Coronary artery (tissue), 2 donors: ENCODE measurements around the gene LRRC72.

Experiments
- DNase-seq: peaks from one replicate; pipeline ENCODE4 v3.0.0-alpha.2; 2017; ENCODE audit warnings: low spot score
- H3K27ac ChIP-seq, 2 donors: fragments of 200-600 bp; sonication (generic); one replicate each; pipeline ENCODE4 v1.5.1; 2016 to 2019
- H3K4me3 ChIP-seq: fragments of 200-600 bp; sonication (generic); 2 replicates; pipeline ENCODE4 v1.5.1; 2016; ENCODE audit warnings: mild to moderate bottlenecking, moderate library complexity
- TF ChIP-seq, protein P1 (sequence below): fragments of 200-600 bp; sonication (generic); IDR thresholded peaks from one replicate; pipeline ENCODE4 v1.5.1; 2019; ENCODE audit warnings: antibody characterized with exemption

LRRC72 gene

GRCh38 chr7:16559497-16560179 lies 33.0 kb downstream of the LRRC72 start:
- Histone ChIP-seq H3K4me3 (no peak overlapping the region), H3K27ac (no peak overlapping the region)
- no peak for DNase-seq
- TF ChIP-seq, protein P1, sequence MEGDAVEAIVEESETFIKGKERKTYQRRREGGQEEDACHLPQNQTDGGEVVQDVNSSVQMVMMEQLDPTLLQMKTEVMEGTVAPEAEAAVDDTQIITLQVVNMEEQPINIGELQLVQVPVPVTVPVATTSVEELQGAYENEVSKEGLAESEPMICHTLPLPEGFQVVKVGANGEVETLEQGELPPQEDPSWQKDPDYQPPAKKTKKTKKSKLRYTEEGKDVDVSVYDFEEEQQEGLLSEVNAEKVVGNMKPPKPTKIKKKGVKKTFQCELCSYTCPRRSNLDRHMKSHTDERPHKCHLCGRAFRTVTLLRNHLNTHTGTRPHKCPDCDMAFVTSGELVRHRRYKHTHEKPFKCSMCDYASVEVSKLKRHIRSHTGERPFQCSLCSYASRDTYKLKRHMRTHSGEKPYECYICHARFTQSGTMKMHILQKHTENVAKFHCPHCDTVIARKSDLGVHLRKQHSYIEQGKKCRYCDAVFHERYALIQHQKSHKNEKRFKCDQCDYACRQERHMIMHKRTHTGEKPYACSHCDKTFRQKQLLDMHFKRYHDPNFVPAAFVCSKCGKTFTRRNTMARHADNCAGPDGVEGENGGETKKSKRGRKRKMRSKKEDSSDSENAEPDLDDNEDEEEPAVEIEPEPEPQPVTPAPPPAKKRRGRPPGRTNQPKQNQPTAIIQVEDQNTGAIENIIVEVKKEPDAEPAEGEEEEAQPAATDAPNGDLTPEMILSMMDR, result no peak

- H3K27ac ChIP-seq, result no peak overlapping the region
- no peak overlapping the region for H3K4me3 ChIP-seq
- DNase-seq, result no peak
- TF ChIP-seq, protein P1, result no peak
Measured at GRCh38 chr7:16561943-16562342, 35.3 kb downstream of the LRRC72 start.

DNA sequence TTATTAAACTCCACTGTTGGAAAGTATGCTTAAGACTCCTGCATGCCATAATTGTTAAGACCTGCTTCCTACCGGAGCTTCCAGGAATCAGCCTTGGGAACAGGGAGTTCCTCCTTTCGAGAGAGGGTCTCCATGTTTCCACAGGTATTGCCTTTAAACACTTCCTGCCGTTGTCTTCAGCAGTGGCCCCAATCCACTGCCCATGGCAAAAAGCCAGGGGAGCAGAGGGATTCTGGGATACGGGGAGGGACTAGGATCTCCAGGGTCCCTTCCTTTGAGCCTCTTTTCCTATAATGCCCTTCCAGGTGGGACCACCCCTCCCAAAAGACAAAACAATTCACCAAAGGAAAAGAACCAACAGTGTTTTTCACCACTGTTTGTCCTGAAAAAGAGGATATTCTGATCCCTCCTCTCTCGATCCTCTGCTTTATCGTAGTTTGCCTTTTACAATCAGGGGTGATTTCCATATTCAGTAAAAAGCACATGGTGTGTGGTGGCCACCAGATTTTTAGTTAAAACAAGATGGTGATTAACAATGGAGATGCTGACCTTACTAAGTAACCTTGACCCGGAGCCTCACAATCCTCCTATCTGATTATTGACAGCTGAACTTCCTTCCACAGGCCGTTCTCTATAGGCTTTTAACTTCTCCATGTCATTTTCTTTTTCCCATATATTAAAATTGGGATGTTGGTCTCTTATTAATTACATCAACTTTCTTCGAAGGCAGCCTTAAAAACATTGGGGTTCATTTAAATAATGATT lies 36.0 kb downstream of the LRRC72 start:
- TF ChIP-seq, protein P1, result no peak
- DNase-seq, result no peak
- no peak overlapping the region for H3K4me3 ChIP-seq
- H3K27ac ChIP-seq, result no peak overlapping the region

- H3K4me3 ChIP-seq, result no peak overlapping the region
- TF ChIP-seq, protein P1, result no peak
- no peak for DNase-seq
Measured at GRCh38 chr7:16563281-16564022, 36.8 kb downstream of the LRRC72 start.

GRCh38 chr7:16564023-16564380 lies 37.4 kb downstream of the LRRC72 start:
- Histone ChIP-seq H3K27ac (no peak overlapping the region), H3K4me3 (no peak overlapping the region)
- TF ChIP-seq, protein P1, result no peak
- DNase-seq, result no peak

More at GRCh38 chr7:16563281-16564022, 36.8 kb downstream of the LRRC72 start:
- no peak overlapping the region for H3K27ac ChIP-seq

DNA sequence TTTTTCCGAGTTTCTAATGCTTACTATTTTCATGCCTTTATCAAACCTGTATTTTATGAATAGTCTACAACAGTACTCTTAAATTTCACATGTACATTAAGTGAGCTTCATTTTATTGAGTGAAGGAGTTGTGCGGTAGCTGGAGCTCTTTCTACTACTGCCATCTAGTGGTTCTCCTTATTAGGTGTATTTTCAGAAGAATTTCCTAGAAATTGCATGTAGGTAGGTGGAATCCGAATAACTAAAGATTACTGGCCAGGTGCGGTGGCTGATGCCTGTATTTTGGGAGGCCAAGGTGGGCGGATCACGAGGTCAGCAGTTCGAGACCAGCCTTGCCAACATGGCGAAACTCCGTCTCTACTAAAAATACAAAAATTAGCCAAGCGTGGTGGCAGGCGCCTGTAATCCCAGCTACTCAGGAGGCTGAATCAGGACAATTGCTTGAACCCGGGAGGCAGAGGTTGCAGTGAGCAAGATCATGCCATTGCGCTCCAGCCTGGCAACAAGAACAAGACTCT lies 38.3 kb downstream of the LRRC72 start:
- TF ChIP-seq, protein P1, result peak; percentile 60
- Histone ChIP-seq H3K27ac (no peak overlapping the region), H3K4me3 (no peak overlapping the region)
- DNase-seq, result no peak
